ENCODE data around the gene NOX4. TPM values are rescaled to one million over a fixed set of nuclear protein-coding genes. Genes with fewer than 3 reads are reported as not detected.
"Not testable (repeated sequence)": the region's sequence is repeated elsewhere in the genome, so short reads cannot be mapped to it uniquely, and the experiment has no call there.

The NOX4 gene
- polyA plus RNA-seq, 1 donor = 4.6 TPM

DNA sequence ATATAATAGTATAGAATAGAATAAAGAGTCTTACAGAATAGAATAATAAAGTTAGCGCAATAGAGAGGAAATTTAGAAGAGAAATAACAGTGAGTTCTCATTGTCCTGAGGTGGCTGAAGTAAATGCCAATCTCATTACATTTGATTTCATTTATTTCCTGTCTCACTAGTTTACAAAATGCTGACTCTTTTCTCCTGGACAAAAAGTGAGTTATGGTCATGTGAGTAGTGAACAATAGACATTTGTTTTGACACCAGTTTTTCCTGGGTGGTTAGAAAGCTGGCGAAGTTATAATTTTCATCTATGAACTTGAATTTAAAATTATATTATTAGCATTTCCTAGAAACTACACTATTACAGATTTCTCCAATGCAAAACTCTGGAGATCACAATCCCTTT, 169.8 kb downstream of the NOX4 start:
- WGBS (ENCODE audit: insufficient coverage, low lambda C conversion rate) = 100% methylated on average over 1 of the region's 2 CpGs
- H3K27me3 ChIP-seq (ENCODE audit: control insufficient read depth, insufficient read depth, low read length) = no peaks in the 10 kb centered on the region
- H3K36me3 ChIP-seq (ENCODE audit: control insufficient read depth, insufficient read depth, low read length) = no peaks in the 10 kb centered on the region
- no peak overlapping the region for H3K27ac ChIP-seq (ENCODE audit: low read length)
- H3K9me3 ChIP-seq (ENCODE audit: control insufficient read depth, low read depth, low read length) = no peaks in the 10 kb centered on the region
- DNase-seq = no peak
- H3K4me1 ChIP-seq (ENCODE audit: control insufficient read depth, insufficient read depth, low read length) = no peaks in the 10 kb centered on the region
- H3K4me3 ChIP-seq (ENCODE audit: low read length) = no peak overlapping the region

DNA sequence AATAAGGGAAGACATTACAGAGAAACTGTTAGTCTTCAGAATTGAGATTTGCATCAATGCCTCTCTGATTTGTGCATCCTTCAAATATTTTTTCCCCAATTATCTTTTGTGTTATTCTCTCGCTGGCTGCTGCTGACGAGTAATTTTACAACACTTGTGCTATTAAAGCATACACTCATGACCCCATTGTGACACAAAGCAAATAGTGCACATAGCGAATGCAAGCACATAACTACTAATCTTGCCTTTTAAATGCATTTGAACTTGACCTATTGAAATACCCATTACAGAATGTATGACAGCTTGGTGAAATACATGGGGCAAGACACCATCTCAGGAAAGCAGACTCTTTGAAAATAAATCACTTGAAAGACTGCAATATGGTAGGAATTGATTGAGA, 180.6 kb downstream of the NOX4 start:
- DNase-seq; H3K36me3 ChIP-seq (ENCODE audit: control insufficient read depth, insufficient read depth, low read length); H3K9me3 ChIP-seq (ENCODE audit: control insufficient read depth, low read depth, low read length); H3K4me3 ChIP-seq (ENCODE audit: low read length); H3K27me3 ChIP-seq (ENCODE audit: control insufficient read depth, insufficient read depth, low read length); H3K4me1 ChIP-seq (ENCODE audit: control insufficient read depth, insufficient read depth, low read length); H3K27ac ChIP-seq (ENCODE audit: low read length): not testable (repeated sequence)
- no CpG with 5 or more reads among the region's 3 CpGs for WGBS (ENCODE audit: insufficient coverage, low lambda C conversion rate)

DNA sequence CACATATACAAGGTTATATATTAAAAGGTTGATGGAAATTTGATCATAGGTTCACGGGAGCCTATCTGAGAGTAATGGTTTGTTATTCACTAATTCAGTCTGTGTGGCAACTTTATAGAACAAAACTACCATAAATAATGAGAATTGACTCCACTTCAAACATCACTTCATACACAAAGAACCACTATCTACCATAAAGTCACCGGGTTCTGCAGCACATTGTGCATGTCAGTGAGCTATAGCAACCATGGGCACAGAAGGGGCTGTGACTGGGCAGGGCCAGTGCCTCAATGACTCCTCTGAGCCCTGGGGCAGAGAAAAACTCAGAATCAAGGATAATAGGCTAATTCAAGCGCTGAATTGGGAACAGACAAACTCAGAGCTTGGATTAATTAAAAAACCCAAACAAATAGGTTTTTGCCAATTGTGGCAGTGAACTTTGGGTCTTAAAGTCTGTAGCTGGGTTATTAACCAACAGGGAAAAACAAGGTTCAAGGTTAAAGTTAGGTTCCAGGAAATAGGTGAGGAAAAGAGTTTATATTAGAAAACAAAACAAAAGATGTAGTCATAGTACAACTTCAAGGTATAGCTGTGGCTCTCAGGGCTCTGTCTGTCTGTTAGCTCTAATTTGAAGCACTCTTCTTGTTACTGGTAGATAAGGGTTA, 181.7 kb downstream of the NOX4 start:
- WGBS (ENCODE audit: insufficient coverage, low lambda C conversion rate) = no CpG with 5 or more reads among the region's 3 CpGs
- H3K4me3 ChIP-seq (ENCODE audit: low read length); H3K9me3 ChIP-seq (ENCODE audit: control insufficient read depth, low read depth, low read length); H3K27ac ChIP-seq (ENCODE audit: low read length); H3K4me1 ChIP-seq (ENCODE audit: control insufficient read depth, insufficient read depth, low read length); DNase-seq; H3K36me3 ChIP-seq (ENCODE audit: control insufficient read depth, insufficient read depth, low read length); H3K27me3 ChIP-seq (ENCODE audit: control insufficient read depth, insufficient read depth, low read length): not testable (repeated sequence)

DNA sequence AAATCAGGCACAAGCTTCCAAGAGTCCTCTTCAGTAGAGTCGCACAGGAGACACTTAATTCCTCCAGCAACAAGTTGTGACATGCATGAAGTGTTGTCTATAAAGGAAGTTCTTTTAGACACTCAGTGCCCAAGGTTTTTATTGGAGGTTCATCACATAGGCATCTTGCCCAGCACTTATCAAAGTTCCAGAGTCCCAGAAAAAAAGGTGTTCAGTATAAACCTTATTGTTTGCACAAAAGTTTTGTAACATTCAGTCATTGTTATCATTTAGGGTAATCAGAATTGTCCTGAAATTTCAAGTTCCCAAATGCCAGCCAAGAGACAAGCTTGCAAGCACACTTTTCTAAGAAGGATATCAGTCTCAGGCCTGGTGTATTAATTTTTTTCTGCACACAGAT, 182.9 kb downstream of the NOX4 start:
- not testable (repeated sequence) for H3K9me3 ChIP-seq (ENCODE audit: control insufficient read depth, low read depth, low read length); H3K4me3 ChIP-seq (ENCODE audit: low read length)
- no CpG with 5 or more reads among the region's 1 CpG for WGBS (ENCODE audit: insufficient coverage, low lambda C conversion rate)

DNA sequence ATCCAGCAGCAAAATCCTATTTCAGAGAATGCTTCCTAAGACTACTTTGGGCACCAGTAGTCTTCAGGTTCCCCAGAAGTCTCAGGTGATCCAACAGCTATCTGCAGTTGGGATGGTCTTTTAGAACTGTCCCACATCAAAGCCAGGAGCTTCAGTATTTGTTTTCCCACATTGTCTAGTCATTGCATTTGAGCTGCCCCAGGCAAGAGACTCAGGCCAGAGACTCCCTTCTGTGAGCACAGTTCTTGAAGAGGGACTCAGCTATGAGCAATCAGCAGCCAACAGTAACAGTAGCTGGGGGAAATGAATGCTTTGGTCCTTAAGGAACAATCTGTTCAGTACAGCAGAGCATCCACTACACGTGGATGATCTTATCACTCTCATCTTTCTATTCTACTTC, 188.1 kb downstream of the NOX4 start:
- H3K4me3 ChIP-seq (ENCODE audit: low read length); H3K9me3 ChIP-seq (ENCODE audit: control insufficient read depth, low read depth, low read length); H3K27me3 ChIP-seq (ENCODE audit: control insufficient read depth, insufficient read depth, low read length); DNase-seq; H3K27ac ChIP-seq (ENCODE audit: low read length); H3K36me3 ChIP-seq (ENCODE audit: control insufficient read depth, insufficient read depth, low read length); H3K4me1 ChIP-seq (ENCODE audit: control insufficient read depth, insufficient read depth, low read length): not testable (repeated sequence)
- WGBS (ENCODE audit: insufficient coverage, low lambda C conversion rate) = 82% methylated on average over 1 of the region's 1 CpG

More for the DNA sequence above, 182.9 kb downstream of the NOX4 start:
- not testable (repeated sequence) for H3K4me1 ChIP-seq (ENCODE audit: control insufficient read depth, insufficient read depth, low read length); H3K27ac ChIP-seq (ENCODE audit: low read length); H3K36me3 ChIP-seq (ENCODE audit: control insufficient read depth, insufficient read depth, low read length); DNase-seq; H3K27me3 ChIP-seq (ENCODE audit: control insufficient read depth, insufficient read depth, low read length)

DNA sequence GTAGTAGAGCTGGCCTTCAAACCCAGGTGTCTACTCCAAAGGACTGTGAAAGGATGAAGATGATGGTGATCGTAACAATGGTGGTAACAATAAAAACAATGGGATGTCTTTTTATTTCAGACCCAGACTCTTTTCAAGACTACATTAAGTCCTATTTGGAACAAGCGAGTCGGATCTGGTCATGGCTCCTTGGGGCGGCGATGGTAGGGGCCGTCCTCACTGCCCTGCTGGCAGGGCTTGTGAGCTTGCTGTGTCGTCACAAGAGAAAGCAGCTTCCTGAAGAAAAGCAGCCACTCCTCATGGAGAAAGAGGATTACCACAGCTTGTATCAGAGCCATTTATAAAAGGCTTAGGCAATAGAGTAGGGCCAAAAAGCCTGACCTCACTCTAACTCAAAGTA, 196.2 kb downstream of the NOX4 start:
- not testable (repeated sequence) for H3K4me1 ChIP-seq (ENCODE audit: control insufficient read depth, insufficient read depth, low read length); H3K9me3 ChIP-seq (ENCODE audit: control insufficient read depth, low read depth, low read length); H3K36me3 ChIP-seq (ENCODE audit: control insufficient read depth, insufficient read depth, low read length); H3K27me3 ChIP-seq (ENCODE audit: control insufficient read depth, insufficient read depth, low read length); DNase-seq; H3K4me3 ChIP-seq (ENCODE audit: low read length); H3K27ac ChIP-seq (ENCODE audit: low read length)
- WGBS (ENCODE audit: insufficient coverage, low lambda C conversion rate) = no CpG with 5 or more reads among the region's 7 CpGs

DNA sequence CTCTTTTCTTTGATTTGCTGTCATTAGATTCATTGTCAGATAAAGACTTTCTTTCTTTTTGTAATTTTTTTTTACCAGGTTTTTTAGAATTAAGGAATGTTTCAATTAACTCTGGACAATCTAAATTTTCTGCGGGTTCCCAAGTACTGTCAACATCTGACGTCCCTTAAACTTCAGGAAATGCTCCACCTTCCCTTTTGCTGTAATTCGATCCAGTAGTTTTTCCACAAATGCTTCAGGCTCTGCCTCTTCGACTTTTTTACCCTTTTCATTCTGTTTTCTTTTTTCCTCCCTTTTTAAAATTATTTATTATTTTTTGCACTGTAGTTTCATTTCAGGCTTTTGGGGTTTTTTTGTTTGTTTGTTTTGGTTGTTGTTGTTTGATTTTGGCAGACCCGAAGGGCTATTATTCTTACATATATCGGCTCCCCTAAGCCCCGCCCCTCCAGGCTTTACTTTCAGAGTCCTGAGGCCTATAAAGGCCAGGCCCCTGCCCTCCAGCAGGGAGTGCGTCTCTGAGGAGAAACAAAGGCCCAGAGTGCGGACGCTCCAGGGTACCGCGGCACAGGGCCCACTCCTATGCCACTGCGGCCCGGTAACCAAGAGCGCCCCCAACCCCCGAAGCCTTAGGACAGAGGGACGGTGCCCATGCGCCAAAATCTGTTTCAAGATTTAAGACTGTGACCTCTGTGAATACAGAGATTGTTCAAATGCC, 197.1 kb downstream of the NOX4 start:
- WGBS (ENCODE audit: insufficient coverage, low lambda C conversion rate) = 15% methylated on average over 2 of the region's 18 CpGs
- Histone ChIP-seq H3K27ac (ENCODE audit: low read length) (no peak overlapping the region), H3K9me3 (ENCODE audit: control insufficient read depth, low read depth, low read length) (no peaks in the 10 kb centered on the region), H3K4me1 (ENCODE audit: control insufficient read depth, insufficient read depth, low read length) (no peaks in the 10 kb centered on the region), H3K27me3 (ENCODE audit: control insufficient read depth, insufficient read depth, low read length) (no peaks in the 10 kb centered on the region), H3K4me3 (ENCODE audit: low read length) (no peak overlapping the region), H3K36me3 (ENCODE audit: control insufficient read depth, insufficient read depth, low read length) (no peaks in the 10 kb centered on the region)
- DNase-seq = no peak

DNA sequence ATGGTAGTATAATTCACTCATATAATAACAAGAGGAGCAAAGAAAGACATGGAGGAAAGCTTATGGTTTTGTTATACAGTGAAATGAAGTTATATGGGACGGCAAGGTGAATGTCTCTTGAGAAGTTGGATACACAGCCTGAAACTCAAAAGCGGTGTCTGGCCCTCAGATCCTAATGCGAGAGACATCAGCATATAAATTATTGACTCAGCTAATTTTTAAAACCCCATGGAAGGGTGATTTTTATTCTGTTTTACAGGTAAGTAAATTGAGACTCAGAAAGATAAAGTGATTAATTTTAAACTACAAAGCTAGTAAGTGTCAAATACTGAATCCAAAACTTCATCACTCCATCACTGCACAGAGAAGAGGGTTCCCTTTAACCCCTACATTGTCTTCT, 203.2 kb downstream of the NOX4 start:
- H3K36me3 ChIP-seq (ENCODE audit: control insufficient read depth, insufficient read depth, low read length); H3K4me3 ChIP-seq (ENCODE audit: low read length); H3K27me3 ChIP-seq (ENCODE audit: control insufficient read depth, insufficient read depth, low read length); H3K4me1 ChIP-seq (ENCODE audit: control insufficient read depth, insufficient read depth, low read length); H3K9me3 ChIP-seq (ENCODE audit: control insufficient read depth, low read depth, low read length); H3K27ac ChIP-seq (ENCODE audit: low read length); DNase-seq: not testable (repeated sequence)
- WGBS (ENCODE audit: insufficient coverage, low lambda C conversion rate) = 80% methylated on average over 1 of the region's 3 CpGs

DNA sequence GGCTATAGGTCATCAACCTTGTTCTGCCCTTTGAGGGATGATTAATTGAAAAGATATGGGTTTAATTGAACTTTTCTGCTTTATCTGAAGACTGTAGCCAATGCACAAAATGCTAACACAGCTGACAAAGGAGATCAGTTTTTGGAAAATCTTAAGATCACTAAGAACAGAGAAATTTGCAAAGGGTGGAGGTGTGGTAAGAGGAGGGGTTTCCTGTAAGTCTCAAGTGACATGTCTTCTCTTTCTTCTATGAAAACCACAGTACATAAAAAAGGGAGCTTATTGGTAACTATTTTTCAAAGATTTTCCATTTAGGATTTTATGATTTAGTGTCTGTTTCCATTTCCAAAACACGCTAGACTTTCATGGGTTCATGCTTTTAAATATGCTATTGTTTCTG, 204.6 kb downstream of the NOX4 start:
- H3K27ac ChIP-seq (ENCODE audit: low read length); DNase-seq: not testable (repeated sequence)
- WGBS (ENCODE audit: insufficient coverage, low lambda C conversion rate) = 100% methylated on average over 1 of the region's 1 CpG

DNA sequence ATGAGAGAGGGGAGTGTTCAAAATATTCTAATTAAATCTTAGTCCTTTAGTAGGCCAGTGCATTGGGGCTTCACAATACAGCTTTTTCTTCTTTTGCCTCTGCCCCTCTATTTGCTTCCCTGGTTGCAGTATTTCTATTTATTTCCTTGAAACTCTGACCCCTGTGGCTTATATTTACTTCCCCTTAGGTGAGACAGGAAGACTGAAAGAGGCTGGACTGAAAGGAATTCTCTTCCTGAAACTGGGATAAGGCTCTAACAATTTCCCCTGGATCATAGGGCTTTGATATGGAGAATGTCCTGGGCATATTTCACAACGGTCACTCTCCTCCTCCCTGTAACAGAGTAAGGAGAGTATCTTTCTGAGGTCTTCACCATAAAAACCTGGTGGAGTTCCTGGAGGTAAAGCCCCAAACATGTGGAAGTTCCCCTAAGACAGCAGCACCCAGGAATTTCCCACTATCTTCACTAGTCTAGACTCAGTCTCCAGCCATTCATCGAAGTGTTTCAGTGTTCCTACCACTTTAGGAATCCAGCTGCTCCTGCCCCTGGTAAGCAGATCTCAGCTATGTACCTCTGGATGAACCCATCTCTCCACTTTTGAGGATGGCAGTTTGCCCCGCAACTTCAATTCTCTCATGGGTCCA, 210.0 kb downstream of the NOX4 start:
- not testable (repeated sequence) for H3K27me3 ChIP-seq (ENCODE audit: control insufficient read depth, insufficient read depth, low read length); DNase-seq; H3K36me3 ChIP-seq (ENCODE audit: control insufficient read depth, insufficient read depth, low read length); H3K9me3 ChIP-seq (ENCODE audit: control insufficient read depth, low read depth, low read length); H3K4me3 ChIP-seq (ENCODE audit: low read length); H3K4me1 ChIP-seq (ENCODE audit: control insufficient read depth, insufficient read depth, low read length); H3K27ac ChIP-seq (ENCODE audit: low read length)
- no CpG with 5 or more reads among the region's 3 CpGs for WGBS (ENCODE audit: insufficient coverage, low lambda C conversion rate)

More for the DNA sequence above, 204.6 kb downstream of the NOX4 start:
- not testable (repeated sequence) for H3K36me3 ChIP-seq (ENCODE audit: control insufficient read depth, insufficient read depth, low read length); H3K4me1 ChIP-seq (ENCODE audit: control insufficient read depth, insufficient read depth, low read length); H3K9me3 ChIP-seq (ENCODE audit: control insufficient read depth, low read depth, low read length); H3K27me3 ChIP-seq (ENCODE audit: control insufficient read depth, insufficient read depth, low read length); H3K4me3 ChIP-seq (ENCODE audit: low read length)
